Keratinocyte (primary cell): ENCODE measurements around the gene FCAR.

ENCODE experiments used
- EZH2 ChIP-seq: IDR thresholded peaks from one replicate; pipeline ENCODE4 v1.6.1; 2012; ENCODE audit warnings: inconsistent platforms, mild to moderate bottlenecking, low read length, moderate library complexity
- TF ChIP-seq, protein P1 (sequence below), 3 experiments: IDR thresholded peaks in 1 of 3; conservative IDR thresholded peaks in 1 of 3; optimal IDR thresholded peaks in 1 of 3; 2 replicates in 2 of 3; 3 replicates in 1 of 3; pipeline versions ENCODE3 to v1.5.1; 2011; ENCODE audit warnings: low read length in 3 of 3, mild to moderate bottlenecking in 3 of 3, moderate library complexity in 2 of 3, control low read depth in 1 of 3, inconsistent platforms in 1 of 3; ENCODE audit not compliant: insufficient read depth in 2 of 3; ENCODE audit errors: extremely low read depth in 1 of 3

DNA sequence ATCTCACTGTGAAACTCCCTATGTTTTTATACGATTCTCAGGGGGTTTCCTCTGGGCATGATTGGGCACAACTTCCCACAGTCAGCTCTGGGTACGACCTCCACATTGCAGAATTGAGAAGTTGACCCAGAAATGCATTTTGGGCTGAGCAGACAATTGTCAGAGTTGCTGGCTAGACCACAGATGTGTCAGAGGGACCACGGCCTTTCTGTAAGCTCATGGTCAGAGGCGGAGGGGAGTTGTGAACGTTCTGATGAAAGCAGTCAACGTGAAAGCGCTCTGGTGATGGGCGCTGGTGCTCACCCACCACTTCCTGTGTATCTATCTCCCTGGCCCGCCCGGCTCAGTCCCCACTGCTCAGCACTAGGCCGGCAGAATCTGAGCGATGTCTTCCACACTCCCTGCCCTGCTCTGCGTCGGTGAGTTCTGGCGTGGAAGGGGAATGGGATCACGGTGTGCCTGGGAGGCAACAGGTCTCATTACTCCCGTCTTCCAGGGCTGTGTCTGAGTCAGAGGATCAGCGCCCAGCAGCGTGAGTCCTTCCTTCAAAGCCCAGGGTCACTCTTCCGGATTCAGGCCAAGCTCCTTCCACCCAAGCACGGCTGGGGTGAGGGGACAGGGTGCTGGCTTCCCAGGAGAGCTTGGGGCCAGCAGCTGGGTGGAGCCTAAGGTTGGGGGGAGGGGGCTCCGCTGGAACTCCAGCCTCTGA lies 31.9 kb downstream of the FCAR start, which contains the start of gene NCR1:
- TF ChIP-seq, protein P1, sequence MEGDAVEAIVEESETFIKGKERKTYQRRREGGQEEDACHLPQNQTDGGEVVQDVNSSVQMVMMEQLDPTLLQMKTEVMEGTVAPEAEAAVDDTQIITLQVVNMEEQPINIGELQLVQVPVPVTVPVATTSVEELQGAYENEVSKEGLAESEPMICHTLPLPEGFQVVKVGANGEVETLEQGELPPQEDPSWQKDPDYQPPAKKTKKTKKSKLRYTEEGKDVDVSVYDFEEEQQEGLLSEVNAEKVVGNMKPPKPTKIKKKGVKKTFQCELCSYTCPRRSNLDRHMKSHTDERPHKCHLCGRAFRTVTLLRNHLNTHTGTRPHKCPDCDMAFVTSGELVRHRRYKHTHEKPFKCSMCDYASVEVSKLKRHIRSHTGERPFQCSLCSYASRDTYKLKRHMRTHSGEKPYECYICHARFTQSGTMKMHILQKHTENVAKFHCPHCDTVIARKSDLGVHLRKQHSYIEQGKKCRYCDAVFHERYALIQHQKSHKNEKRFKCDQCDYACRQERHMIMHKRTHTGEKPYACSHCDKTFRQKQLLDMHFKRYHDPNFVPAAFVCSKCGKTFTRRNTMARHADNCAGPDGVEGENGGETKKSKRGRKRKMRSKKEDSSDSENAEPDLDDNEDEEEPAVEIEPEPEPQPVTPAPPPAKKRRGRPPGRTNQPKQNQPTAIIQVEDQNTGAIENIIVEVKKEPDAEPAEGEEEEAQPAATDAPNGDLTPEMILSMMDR (optimal IDR thresholded peaks at IDR 0.05 in 1 of 3, IDR thresholded peaks at IDR 0.05 in 1 of 3, conservative IDR thresholded peaks at IDR 0.05 in 1 of 3; ENCODE audit: extremely low read depth in 1 of 3, insufficient read depth in 2 of 3, low read length in 3 of 3): no peak
- TF ChIP-seq EZH2: no peak
